GM12878 (cell line): ENCODE measurements around the gene AHNAK. TPM values are rescaled to one million over a fixed set of nuclear protein-coding genes. Genes with fewer than 3 reads are reported as not detected.

Source experiments
- ATAC-seq: fragments of 200-7000 bp; cut with Tn5 transposase; 3 replicates; pipeline ENCODE4 v1.9.1; 2020; ENCODE audit warnings: mild to moderate bottlenecking, moderate library complexity
- BruUV-seq: library from RNA; stranded (reverse); fragments of 400-500 nt; replicated peaks from 2 replicates; lab custom pipeline; 2021; lab: Mats Ljungman, UMichigan
- CTCF ChIA-PET: fragments of 300-600 bp; sonication (Branson Sonifier 250); formaldehyde crosslinking; extraction: SDS; loops from one replicate; lab custom pipeline; 2021; ENCODE audit warnings: inconsistent platforms; lab: Yijun Ruan, JAX
- POLR2A ChIA-PET: fragments of 350-600 bp; formaldehyde crosslinking; extraction: SDS; loops from one replicate; lab custom pipeline; 2021; ENCODE audit warnings: inconsistent platforms; lab: Charles Lee
- RAD21 ChIA-PET: fragments of 300-600 bp; sonication (Branson Sonifier 250); formaldehyde crosslinking; loops from one replicate; lab custom pipeline; 2023; ENCODE audit warnings: antibody characterized with exemption; ENCODE audit not compliant: unreplicated experiment; lab: Charles Lee
- SMC1A ChIA-PET: fragments of 300-600 bp; sonication (Branson Sonifier 250); formaldehyde crosslinking; loops from one replicate; lab custom pipeline; 2023; ENCODE audit not compliant: unreplicated experiment, uncharacterized antibody; lab: Charles Lee
- DNase-seq: peaks from one replicate; pipeline ENCODE4 v3.0.0-alpha.2; 2011; ENCODE audit warnings: low read depth, low spot score
- FAIRE-seq: peaks from 3 replicates; lab custom pipeline; 2011; peaks lifted over from hg19 to GRCh38; lab: Jason Lieb, UNC
- H2AFZ ChIP-seq: 2 replicates; pipeline ENCODE4 v1.6.0; 2011; ENCODE audit warnings: low read depth, low read length, control low read depth; ENCODE audit not compliant: control insufficient read depth
- H3K27ac ChIP-seq: 2 replicates; pipeline ENCODE4 v1.5.1; 2011; ENCODE audit warnings: control low read depth; ENCODE audit not compliant: control insufficient read depth, insufficient read depth
- H3K27me3 ChIP-seq, 2 experiments: replicated peaks in 1 of 2; 2 replicates each; pipeline versions ENCODE4 v1.6.0 to v1.6.1; 2011; ENCODE audit warnings: low read length in 1 of 2; ENCODE audit not compliant: control insufficient read depth in 2 of 2, insufficient read depth in 2 of 2
- H3K36me3 ChIP-seq, 2 experiments: 2 replicates each; pipeline ENCODE4 v1.5.1; 2011; ENCODE audit warnings: low read length in 1 of 2; ENCODE audit not compliant: control insufficient read depth in 2 of 2, insufficient read depth in 2 of 2
- H3K4me1 ChIP-seq: 2 replicates; pipeline ENCODE4 v1.6.1; 2011; ENCODE audit warnings: mild to moderate bottlenecking, low read length, moderate library complexity, mixed read lengths; ENCODE audit not compliant: control insufficient read depth, insufficient read depth
- H3K4me2 ChIP-seq: 2 replicates; pipeline ENCODE4 v1.6.0; 2011; ENCODE audit warnings: control low read depth; ENCODE audit not compliant: control insufficient read depth, insufficient read depth
- H3K4me3 ChIP-seq: fragments of 200-600 bp; sonication (generic); 2 replicates; pipeline ENCODE4 v1.5.1; 2016
- H3K79me2 ChIP-seq: 2 replicates; pipeline ENCODE4 v1.6.0; 2011; ENCODE audit warnings: low read length; ENCODE audit not compliant: control insufficient read depth, insufficient read depth
- H3K9ac ChIP-seq: 2 replicates; pipeline ENCODE4 v1.8.0; 2011; ENCODE audit warnings: low read length, control low read depth, mixed read lengths; ENCODE audit not compliant: control insufficient read depth, insufficient read depth
- H3K9me3 ChIP-seq: replicated peaks from 3 replicates; pipeline ENCODE4 v1.5.1; 2011; ENCODE audit warnings: mild to moderate bottlenecking, low read length; ENCODE audit not compliant: control insufficient read depth, insufficient read depth
- H4K20me1 ChIP-seq: 2 replicates; pipeline ENCODE4 v1.6.0; 2011; ENCODE audit not compliant: control insufficient read depth, insufficient read depth
- BCL11A ChIP-seq: IDR thresholded peaks from 2 replicates; pipeline ENCODE4 v1.6.1; 2011; ENCODE audit warnings: low read depth, low read length
- ESRRA ChIP-seq: IDR thresholded peaks from 2 replicates; pipeline ENCODE4 v1.6.1; 2012; ENCODE audit warnings: mild to moderate bottlenecking, low read length, improper control_type of control experiment
- GATAD2B ChIP-seq: fragments of 450-650 bp; conservative IDR thresholded peaks from 2 replicates; pipeline ENCODE4 v1.6.1; 2017; ENCODE audit warnings: low read depth, mild to moderate bottlenecking, moderate library complexity
- MYC ChIP-seq: IDR thresholded peaks from 2 replicates; pipeline ENCODE4 v1.6.1; 2011; ENCODE audit warnings: mild to moderate bottlenecking, low read length, moderate library complexity, inconsistent platforms; ENCODE audit not compliant: insufficient read depth, insufficient replicate concordance, insufficient read length, severe bottlenecking
- NFYA ChIP-seq: IDR thresholded peaks from 2 replicates; pipeline ENCODE4 v1.6.1; 2011; ENCODE audit warnings: low read depth, mild to moderate bottlenecking, low read length, improper control_type of control experiment, borderline replicate concordance
- NRF1 ChIP-seq: conservative IDR thresholded peaks from 2 replicates; pipeline ENCODE4 v1.6.1; 2011; ENCODE audit warnings: mild to moderate bottlenecking, low read depth, low read length, improper control_type of control experiment
- POU2F2 ChIP-seq: IDR thresholded peaks from 3 replicates; pipeline ENCODE4 v1.6.1; 2011; ENCODE audit warnings: low read depth, mild to moderate bottlenecking, low read length, borderline replicate concordance
- RCOR1 ChIP-seq: conservative IDR thresholded peaks from 2 replicates; pipeline ENCODE4 v1.6.1; 2012; ENCODE audit warnings: low read depth, low read length, improper control_type of control experiment
- RFX5 ChIP-seq: IDR thresholded peaks from 2 replicates; pipeline ENCODE4 v1.6.1; 2011; ENCODE audit warnings: low read depth, low read length, improper control_type of control experiment
- SIX5 ChIP-seq: IDR thresholded peaks from 2 replicates; pipeline ENCODE4 v1.6.1; 2011; ENCODE audit warnings: mild to moderate bottlenecking, low read depth, low read length, moderate library complexity; ENCODE audit not compliant: severe bottlenecking
- SP1 ChIP-seq: IDR thresholded peaks from one replicate; pipeline ENCODE4 v1.6.1; 2011; ENCODE audit warnings: low read depth, low read length
- SRF ChIP-seq, 2 experiments: IDR thresholded peaks; 2 replicates each; pipeline ENCODE4 v1.6.1; 2011; ENCODE audit warnings: low read depth in 2 of 2, low read length in 2 of 2, mild to moderate bottlenecking in 1 of 2, moderate library complexity in 1 of 2
- TBL1XR1 ChIP-seq: IDR thresholded peaks from 2 replicates; pipeline ENCODE4 v1.6.1; 2012; ENCODE audit warnings: low read depth, low read length, improper control_type of control experiment
- ZNF274 ChIP-seq: IDR thresholded peaks from one replicate; pipeline ENCODE4 v1.8.0; 2011; ENCODE audit not compliant: insufficient read length, insufficient read depth
- ZNF384 ChIP-seq: IDR thresholded peaks from 2 replicates; pipeline ENCODE4 v1.6.1; 2012; ENCODE audit warnings: low read depth, mild to moderate bottlenecking, low read length, improper control_type of control experiment, borderline replicate concordance
- WGBS: methylation state at CpG from one replicate; pipeline ENCODE4 v1.1.6; 2016; ENCODE audit warnings: low lambda C conversion rate; ENCODE audit not compliant: insufficient replicate concordance, insufficient coverage; ENCODE audit errors: missing lambda C conversion rate; 5-methylcytosine and 5-hydroxymethylcytosine counted together
- in situ Hi-C: fragments of 300-500 bp; cut with MboI; formaldehyde crosslinking; loops from 9 replicates; pipeline ENCODE4 v1.14.3; 2018; ENCODE audit warnings: mixed read lengths
- intact Hi-C: fragments of 100-400 bp; cut with micrococcal nuclease; formaldehyde crosslinking; loops from one replicate; pipeline ENCODE4 v1.14.2; 2022; ENCODE audit not compliant: unreplicated experiment
- polyA plus RNA-seq, 11 experiments: library from polyadenylated mRNA; depleted of rRNA in 4 of 11; unstranded in 6 of 11; stranded (reverse) in 5 of 11; fragments of >200 nt; fragmentation: Nextera tagmentation in 4 of 11; fragmentation: Illumina TruSeq in 1 of 11; extraction: Ambion mirVana in 4 of 11; extraction: Trizol in 1 of 11; gene quantifications; 1 replicate in 1 of 11; 2 replicates in 10 of 11; pipeline versions ENCODE4 v1.2.1 to v1.2.3, GENCODE V29; 2011 to 2016; ENCODE audit warnings: inconsistent platforms in 2 of 11, missing spikeins in 2 of 11, low read depth in 1 of 11
- total RNA-seq, 4 experiments: library from RNA; depleted of rRNA in 3 of 4; stranded (reverse); fragments of >200 nt in 3 of 4; fragmentation: Illumina TruSeq in 1 of 4; extraction: Trizol in 1 of 4; gene quantifications; 2 replicates each; pipeline versions ENCODE4 v1.2.1 to v1.2.3, GENCODE V29; 2013 to 2021
- TF ChIP-seq, protein P1 (sequence below): fragments of 450-650 bp; IDR thresholded peaks from 2 replicates; pipeline ENCODE4 v1.6.1; 2017; ENCODE audit warnings: mild to moderate bottlenecking, moderate library complexity
- TF ChIP-seq, protein P2 (sequence below): fragments of 450-650 bp; IDR thresholded peaks from 2 replicates; pipeline ENCODE4 v1.6.1; 2014; ENCODE audit warnings: mild to moderate bottlenecking
- TF ChIP-seq, protein P3 (sequence below): IDR thresholded peaks from 2 replicates; pipeline ENCODE4 v1.6.1; 2012; ENCODE audit warnings: low read depth, low read length, improper control_type of control experiment

Gene AHNAK
- total and polyA plus RNA-seq, 10 of the 15 experiments (the other 5 are each of a cell fraction or from before 2014, with no cell fraction given): 0.76 to 90.3 (median 19.4) TPM

DNA sequence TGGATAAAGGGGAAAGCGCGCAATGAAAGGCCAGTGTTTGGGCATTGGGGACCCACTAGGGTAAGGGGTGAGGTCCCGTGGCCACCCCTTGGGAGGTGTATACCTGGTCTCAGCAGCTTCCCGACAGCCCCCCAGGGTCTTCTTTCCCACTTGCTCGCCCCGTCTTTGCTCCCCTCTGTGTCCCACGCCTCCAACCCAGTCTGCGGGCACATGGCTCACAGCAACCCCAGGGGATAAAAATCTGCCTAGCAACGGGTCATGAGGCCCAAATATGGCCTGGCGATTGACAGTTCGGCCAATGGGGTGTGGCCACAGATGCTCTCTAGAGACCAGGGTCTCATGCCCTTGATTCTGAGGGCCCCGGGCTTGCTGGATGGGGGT, 41.6 kb downstream of the AHNAK start:
- H3K4me1 ChIP-seq: no peaks in the 10 kb centered on the region
- POLR2A ChIA-PET: no interaction called here
- no peak overlapping the region for H3K27ac ChIP-seq
- CTCF ChIA-PET: interaction anchor here (1.0 kb wide), 1 partner anchor 56 kb away, joined by 3 read pairs; no protein-coding TSS in a partner anchor
- in situ Hi-C loops (no loop called here), intact Hi-C loops (no loop called here)
- H3K36me3 ChIP-seq: no peaks in the 10 kb centered on the region
- H3K4me3 ChIP-seq: no peak overlapping the region
- no peak overlapping the region for H3K9ac ChIP-seq
- H3K4me2 ChIP-seq: no peak overlapping the region
- no TSS peak for BruUV-seq
- peaks cover 0 to 5% of the 10 kb centered on the region in 2 experiments; a peak in 1 of 4 replicates for H3K27me3 ChIP-seq
- H2AFZ ChIP-seq: no peak overlapping the region
- WGBS: 34% methylated on average over 12 of the region's 12 CpGs
- RAD21 ChIA-PET: no interaction called here
- no peaks in the 10 kb centered on the region for H3K79me2 ChIP-seq
- TF ChIP-seq MYC (no peak), TBL1XR1 (no peak), SRF (IDR thresholded peaks at IDR 0.05; ENCODE audit: low read depth in 2 of 2, low read length in 2 of 2) (peak; percentile 83 to 85), SP1 (no peak), ZNF384 (no peak), SIX5 (no peak), NRF1 (no peak), RFX5 (peak; percentile 83), RCOR1 (no peak), ESRRA (no peak), GATAD2B (no peak), POU2F2 (no peak), ZNF274 (no peak), BCL11A (no peak), NFYA (no peak)
- TF ChIP-seq, protein P1, sequence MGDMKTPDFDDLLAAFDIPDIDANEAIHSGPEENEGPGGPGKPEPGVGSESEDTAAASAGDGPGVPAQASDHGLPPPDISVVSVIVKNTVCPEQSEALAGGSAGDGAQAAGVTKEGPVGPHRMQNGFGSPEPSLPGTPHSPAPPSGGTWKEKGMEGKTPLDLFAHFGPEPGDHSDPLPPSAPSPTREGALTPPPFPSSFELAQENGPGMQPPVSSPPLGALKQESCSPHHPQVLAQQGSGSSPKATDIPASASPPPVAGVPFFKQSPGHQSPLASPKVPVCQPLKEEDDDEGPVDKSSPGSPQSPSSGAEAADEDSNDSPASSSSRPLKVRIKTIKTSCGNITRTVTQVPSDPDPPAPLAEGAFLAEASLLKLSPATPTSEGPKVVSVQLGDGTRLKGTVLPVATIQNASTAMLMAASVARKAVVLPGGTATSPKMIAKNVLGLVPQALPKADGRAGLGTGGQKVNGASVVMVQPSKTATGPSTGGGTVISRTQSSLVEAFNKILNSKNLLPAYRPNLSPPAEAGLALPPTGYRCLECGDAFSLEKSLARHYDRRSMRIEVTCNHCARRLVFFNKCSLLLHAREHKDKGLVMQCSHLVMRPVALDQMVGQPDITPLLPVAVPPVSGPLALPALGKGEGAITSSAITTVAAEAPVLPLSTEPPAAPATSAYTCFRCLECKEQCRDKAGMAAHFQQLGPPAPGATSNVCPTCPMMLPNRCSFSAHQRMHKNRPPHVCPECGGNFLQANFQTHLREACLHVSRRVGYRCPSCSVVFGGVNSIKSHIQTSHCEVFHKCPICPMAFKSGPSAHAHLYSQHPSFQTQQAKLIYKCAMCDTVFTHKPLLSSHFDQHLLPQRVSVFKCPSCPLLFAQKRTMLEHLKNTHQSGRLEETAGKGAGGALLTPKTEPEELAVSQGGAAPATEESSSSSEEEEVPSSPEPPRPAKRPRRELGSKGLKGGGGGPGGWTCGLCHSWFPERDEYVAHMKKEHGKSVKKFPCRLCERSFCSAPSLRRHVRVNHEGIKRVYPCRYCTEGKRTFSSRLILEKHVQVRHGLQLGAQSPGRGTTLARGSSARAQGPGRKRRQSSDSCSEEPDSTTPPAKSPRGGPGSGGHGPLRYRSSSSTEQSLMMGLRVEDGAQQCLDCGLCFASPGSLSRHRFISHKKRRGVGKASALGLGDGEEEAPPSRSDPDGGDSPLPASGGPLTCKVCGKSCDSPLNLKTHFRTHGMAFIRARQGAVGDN: no peak
- TF ChIP-seq, protein P2, sequence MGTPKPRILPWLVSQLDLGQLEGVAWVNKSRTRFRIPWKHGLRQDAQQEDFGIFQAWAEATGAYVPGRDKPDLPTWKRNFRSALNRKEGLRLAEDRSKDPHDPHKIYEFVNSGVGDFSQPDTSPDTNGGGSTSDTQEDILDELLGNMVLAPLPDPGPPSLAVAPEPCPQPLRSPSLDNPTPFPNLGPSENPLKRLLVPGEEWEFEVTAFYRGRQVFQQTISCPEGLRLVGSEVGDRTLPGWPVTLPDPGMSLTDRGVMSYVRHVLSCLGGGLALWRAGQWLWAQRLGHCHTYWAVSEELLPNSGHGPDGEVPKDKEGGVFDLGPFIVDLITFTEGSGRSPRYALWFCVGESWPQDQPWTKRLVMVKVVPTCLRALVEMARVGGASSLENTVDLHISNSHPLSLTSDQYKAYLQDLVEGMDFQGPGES: no peak
- TF ChIP-seq, protein P3, sequence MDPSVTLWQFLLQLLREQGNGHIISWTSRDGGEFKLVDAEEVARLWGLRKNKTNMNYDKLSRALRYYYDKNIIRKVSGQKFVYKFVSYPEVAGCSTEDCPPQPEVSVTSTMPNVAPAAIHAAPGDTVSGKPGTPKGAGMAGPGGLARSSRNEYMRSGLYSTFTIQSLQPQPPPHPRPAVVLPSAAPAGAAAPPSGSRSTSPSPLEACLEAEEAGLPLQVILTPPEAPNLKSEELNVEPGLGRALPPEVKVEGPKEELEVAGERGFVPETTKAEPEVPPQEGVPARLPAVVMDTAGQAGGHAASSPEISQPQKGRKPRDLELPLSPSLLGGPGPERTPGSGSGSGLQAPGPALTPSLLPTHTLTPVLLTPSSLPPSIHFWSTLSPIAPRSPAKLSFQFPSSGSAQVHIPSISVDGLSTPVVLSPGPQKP: no peak
- SMC1A ChIA-PET: no interaction called here
- DNase-seq (no peak), FAIRE-seq (no peak), ATAC-seq (peak; percentile 60; the same call in 2 of the 3 replicates)
- H4K20me1 ChIP-seq: no peaks in the 10 kb centered on the region
- H3K9me3 ChIP-seq: no peaks in the 10 kb centered on the region
